Activated CD4-positive, alpha-beta memory T cell treated with anti-CD3 and anti-CD28 coated beads, Interleukin-2, amount 10 ng/mL, durations not matched to agents 7 days and 5 days (primary cell): Measurements from ENCODE around the gene S100A2. TPM values are rescaled to one million over a fixed set of nuclear protein-coding genes. Genes with fewer than 3 reads are reported as not detected.
A peak's percentile ranks its signal among the peaks of the same experiment; 100 is the strongest.

Experiments used
- CTCF ChIA-PET: fragments of 350-600 bp; sonication (Branson Sonifier 250); formaldehyde crosslinking; loops from one replicate; lab custom pipeline; 2021; ENCODE audit warnings: antibody characterized with exemption, inconsistent platforms; lab: Charles Lee
- POLR2A ChIA-PET: fragments of 350-600 bp; sonication (Branson Sonifier 250); formaldehyde crosslinking; loops from one replicate; lab custom pipeline; 2021; ENCODE audit warnings: antibody characterized with exemption; lab: Charles Lee
- DNase-seq: peaks from one replicate; pipeline ENCODE4 v3.0.0-alpha.2; 2020
- H3K27ac Mint-ChIP-seq: one replicate; pipeline ENCODE4 v1.8.0; 2021; ENCODE audit warnings: mild to moderate bottlenecking, mixed read lengths
- H3K27me3 Mint-ChIP-seq: one replicate; pipeline ENCODE4 v1.8.0; 2021; ENCODE audit warnings: mixed read lengths
- H3K36me3 Mint-ChIP-seq: one replicate; pipeline ENCODE4 v1.8.0; 2021; ENCODE audit warnings: low read depth, mixed read lengths
- H3K4me1 Mint-ChIP-seq: one replicate; pipeline ENCODE4 v1.8.0; 2021; ENCODE audit warnings: mixed read lengths
- H3K4me3 Mint-ChIP-seq: one replicate; pipeline ENCODE4 v1.8.0; 2021; ENCODE audit warnings: mild to moderate bottlenecking, mixed read lengths
- H3K9me3 Mint-ChIP-seq: one replicate; pipeline ENCODE4 v1.8.0; 2021; ENCODE audit warnings: mixed read lengths
- total RNA-seq, 2 experiments: library from RNA; stranded (reverse); gene quantifications; one replicate each; pipeline ENCODE4 v1.2.3, GENCODE V29; 2021

Gene S100A2
- total RNA-seq: 1 to 10 TPM in 1 of 2 experiments, under 1 TPM in 1; 0.85 to 1.2 TPM

GRCh38 chr1:153565529-153566374 lies at the start of gene S100A2:
Gene S100A2, minus strand, starts transcription at chr1:153565844. Its CDS starts 1,967 bp downstream, at chr1:153563877.
- H3K9me3 Mint-ChIP-seq: no peaks in the 10 kb centered on the region
- H3K27me3 Mint-ChIP-seq: no peaks in the 10 kb centered on the region
- peak; percentile 59 for DNase-seq
- peak within 1 kb of the TSS; percentile 55 for H3K4me3 Mint-ChIP-seq
- H3K4me1 Mint-ChIP-seq: peaks cover 42% of the 10 kb centered on the region
- POLR2A ChIA-PET: interaction anchor here (0.8 to 8.2 kb wide), 16 partner anchors 9 to 425 kb away, joined by 3 to 188 read pairs (median 5); partner anchors contain the start of genes CHTOP, RPS27, S100A4 and S100A5
- CTCF ChIA-PET: interaction anchor here (0.6 to 5.4 kb wide), 12 partner anchors 14 to 633 kb away, joined by 3 to 99 read pairs (median 4); partner anchors contain the start of genes S100A4, S100A5 and S100A6
- H3K27ac Mint-ChIP-seq: peak within 1 kb of the TSS; percentile 100
- H3K36me3 Mint-ChIP-seq: no peaks in the 10 kb centered on the region

- Mint-ChIP-seq H3K4me3 (no peak overlapping the region), H3K36me3 (no peaks in the 10 kb centered on the region), H3K4me1 (peaks cover 4% of the 10 kb centered on the region), H3K27ac (no peak overlapping the region), H3K9me3 (no peaks in the 10 kb centered on the region), H3K27me3 (no peaks in the 10 kb centered on the region)
- POLR2A ChIA-PET: interaction anchor here (1.1 to 4.0 kb wide), 3 partner anchors 80 to 105 kb away, joined by 4 to 14 read pairs (median 4); partner anchors contain the start of gene S100A6
- CTCF ChIA-PET: interaction anchor here (0.6 to 7.1 kb wide), 11 partner anchors 11 to 262 kb away, joined by 3 to 104 read pairs (median 5); partner anchors contain the start of genes S100A13 and S100A5
- DNase-seq: no peak
Measured at GRCh38 chr1:153615406-153615805, 49.8 kb upstream of the S100A2 start.

GRCh38 chr1:153614906-153615305 lies 49.3 kb upstream of the S100A2 start:
- no peaks in the 10 kb centered on the region for H3K36me3 Mint-ChIP-seq
- ChIA-PET POLR2A (interaction anchor here (1.2 to 4.0 kb wide), 3 partner anchors 20 to 83 kb away, joined by 3 to 14 read pairs (median 4); partner anchors contain the start of gene S100A6), CTCF (interaction anchor here (0.6 to 7.1 kb wide), 10 partner anchors 10 to 262 kb away, joined by 3 to 104 read pairs (median 4); no protein-coding TSS in a partner anchor)
- no peak overlapping the region for H3K4me3 Mint-ChIP-seq
- no peak for DNase-seq
- peaks cover 4% of the 10 kb centered on the region for H3K4me1 Mint-ChIP-seq
- no peak overlapping the region for H3K27ac Mint-ChIP-seq
- H3K9me3 Mint-ChIP-seq: no peaks in the 10 kb centered on the region
- no peaks in the 10 kb centered on the region for H3K27me3 Mint-ChIP-seq

DNA sequence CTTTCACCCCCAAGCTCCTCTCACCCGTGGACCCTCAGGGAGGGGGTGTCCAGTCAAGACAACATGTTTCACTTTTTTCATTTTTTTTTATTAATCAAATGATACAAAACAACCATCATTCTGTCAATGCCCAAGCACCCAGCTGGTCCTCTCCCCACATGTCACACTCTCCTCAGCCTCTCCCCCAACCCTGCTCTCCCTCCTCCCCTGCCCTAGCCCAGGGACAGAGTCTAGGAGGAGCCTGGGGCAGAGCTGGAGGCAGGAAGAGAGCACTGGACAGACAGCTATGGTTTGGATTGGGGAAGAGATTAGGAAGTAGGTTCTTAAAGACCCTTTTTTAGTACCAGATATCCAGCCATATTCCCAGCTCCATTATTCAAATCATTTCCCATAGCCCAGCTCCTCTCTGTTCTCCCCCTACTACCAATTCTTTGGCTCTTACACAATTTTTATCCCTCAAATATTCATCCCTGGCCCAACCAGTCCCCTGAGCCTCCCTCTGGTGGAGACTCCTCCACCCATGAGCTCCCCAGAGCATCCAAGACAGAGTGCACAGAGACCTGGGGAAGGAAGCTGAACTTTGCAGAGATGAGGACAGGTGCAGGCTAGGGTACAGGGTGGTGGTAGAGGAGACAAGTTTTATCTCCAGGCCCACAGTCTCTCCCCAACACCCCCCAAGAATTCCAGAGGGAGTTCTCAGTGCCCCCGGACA lies 48.7 kb upstream of the S100A2 start:
- POLR2A ChIA-PET: interaction anchor here (1.2 to 4.0 kb wide), 3 partner anchors 20 to 82 kb away, joined by 3 to 14 read pairs (median 4); partner anchors contain the start of gene S100A6
- no peak overlapping the region for H3K27ac Mint-ChIP-seq
- CTCF ChIA-PET: interaction anchor here (0.8 to 7.1 kb wide), 8 partner anchors 10 to 261 kb away, joined by 3 to 104 read pairs (median 4); no protein-coding TSS in a partner anchor

DNA sequence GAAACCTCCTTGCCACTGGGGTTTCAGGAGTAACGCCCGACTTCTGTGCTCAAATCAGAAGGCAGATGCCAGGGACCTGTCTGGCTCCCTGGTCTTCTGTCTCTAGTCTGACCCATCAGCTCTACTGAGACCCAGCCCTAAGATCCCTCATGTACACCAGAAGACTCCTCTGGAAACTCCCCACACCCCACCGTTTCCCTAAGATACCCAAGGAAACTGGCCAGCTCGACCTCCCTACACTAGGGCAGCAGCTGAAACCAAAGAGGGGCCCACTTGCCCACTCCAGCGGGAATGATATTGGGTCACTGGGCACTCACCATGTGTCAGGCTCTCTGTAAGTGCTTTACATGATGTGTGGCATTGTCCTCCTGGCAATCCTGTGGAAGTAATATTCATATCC lies 47.8 kb upstream of the S100A2 start:
- Mint-ChIP-seq H3K27me3 (no peaks in the 10 kb centered on the region), H3K9me3 (no peaks in the 10 kb centered on the region), H3K4me3 (no peak overlapping the region), H3K4me1 (peaks cover 4% of the 10 kb centered on the region), H3K36me3 (no peaks in the 10 kb centered on the region), H3K27ac (no peak overlapping the region)
- ChIA-PET CTCF (interaction anchor here (1.3 to 2.0 kb wide), 3 partner anchors 9 to 81 kb away, joined by 3 to 6 read pairs (median 3); no protein-coding TSS in a partner anchor), POLR2A (no interaction called here)
- DNase-seq: no peak

More for the DNA sequence above, 48.7 kb upstream of the S100A2 start:
- Mint-ChIP-seq H3K4me3 (no peak overlapping the region), H3K27me3 (no peaks in the 10 kb centered on the region), H3K36me3 (no peaks in the 10 kb centered on the region), H3K9me3 (no peaks in the 10 kb centered on the region), H3K4me1 (peaks cover 4% of the 10 kb centered on the region)
- DNase-seq: no peak

- POLR2A ChIA-PET: no interaction called here
- Mint-ChIP-seq H3K27ac (no peak within 1 kb of the TSS), H3K27me3 (no peaks in the 10 kb centered on the region), H3K9me3 (no peaks in the 10 kb centered on the region), H3K4me3 (no peak within 1 kb of the TSS), H3K36me3 (no peaks in the 10 kb centered on the region), H3K4me1 (peaks cover 4% of the 10 kb centered on the region)
- no peak for DNase-seq
- CTCF ChIA-PET: interaction anchor here (1.8 kb wide), 1 partner anchor 9 kb away, joined by 6 read pairs; no protein-coding TSS in a partner anchor
Measured at GRCh38 chr1:153612755-153613331, 47.2 kb upstream of the S100A2 start, which contains the start of gene S100A16. Gene S100A16, minus strand, starts transcription at chr1:153613137. Its CDS starts 4,986 bp downstream, at chr1:153608151.

DNA sequence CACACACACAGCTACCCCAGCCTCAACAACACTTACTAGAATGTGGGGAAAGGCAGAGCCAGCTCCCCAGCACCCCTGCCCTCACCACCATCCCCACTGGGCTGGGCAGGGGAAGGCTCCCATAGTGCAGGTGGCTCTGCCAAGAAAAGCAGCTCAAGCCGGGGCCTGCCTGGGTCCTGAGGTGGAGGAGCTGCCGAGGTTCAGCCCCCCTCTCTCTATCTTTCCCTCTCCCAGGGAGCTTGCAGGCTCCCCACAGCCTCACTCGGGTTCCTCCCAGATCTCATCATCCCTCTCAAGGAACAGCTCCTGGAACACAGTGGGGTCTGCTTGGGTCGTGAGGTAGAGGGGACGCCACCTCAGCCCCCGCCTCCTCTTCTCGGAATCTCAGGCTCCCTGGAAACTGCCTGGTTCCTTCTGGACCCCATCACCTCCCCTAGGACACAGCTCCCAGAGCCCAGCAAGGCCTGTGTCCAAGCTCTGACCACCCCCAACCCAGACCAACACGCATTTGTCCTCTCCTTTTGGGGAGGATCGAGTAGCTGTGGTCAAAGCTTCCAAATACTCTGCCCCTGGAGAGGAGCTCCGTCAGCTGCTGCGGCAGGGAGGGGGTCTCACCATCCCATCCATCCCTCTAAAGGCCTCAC lies 46.6 kb upstream of the S100A2 start:
- Mint-ChIP-seq H3K27ac (no peak overlapping the region), H3K27me3 (no peaks in the 10 kb centered on the region), H3K36me3 (no peaks in the 10 kb centered on the region), H3K4me3 (no peak overlapping the region), H3K4me1 (no peaks in the 10 kb centered on the region), H3K9me3 (no peaks in the 10 kb centered on the region)
- no peak for DNase-seq
- CTCF ChIA-PET: interaction anchor here (0.7 to 1.8 kb wide), 3 partner anchors 9 to 101 kb away, joined by 3 to 6 read pairs (median 3); no protein-coding TSS in a partner anchor
- POLR2A ChIA-PET: no interaction called here

- CTCF ChIA-PET: interaction anchor here (0.8 to 1.8 kb wide), 2 partner anchors 10 to 101 kb away, joined by 3 to 6 read pairs; no protein-coding TSS in a partner anchor
- H3K36me3 Mint-ChIP-seq: no peaks in the 10 kb centered on the region
- no peak for DNase-seq
- H3K4me1 Mint-ChIP-seq: no peaks in the 10 kb centered on the region
- POLR2A ChIA-PET: no interaction called here
- no peaks in the 10 kb centered on the region for H3K9me3 Mint-ChIP-seq
- H3K4me3 Mint-ChIP-seq: no peak overlapping the region
- no peak overlapping the region for H3K27ac Mint-ChIP-seq
- H3K27me3 Mint-ChIP-seq: no peaks in the 10 kb centered on the region
Measured at GRCh38 chr1:153611356-153611755, 45.7 kb upstream of the S100A2 start.

DNA sequence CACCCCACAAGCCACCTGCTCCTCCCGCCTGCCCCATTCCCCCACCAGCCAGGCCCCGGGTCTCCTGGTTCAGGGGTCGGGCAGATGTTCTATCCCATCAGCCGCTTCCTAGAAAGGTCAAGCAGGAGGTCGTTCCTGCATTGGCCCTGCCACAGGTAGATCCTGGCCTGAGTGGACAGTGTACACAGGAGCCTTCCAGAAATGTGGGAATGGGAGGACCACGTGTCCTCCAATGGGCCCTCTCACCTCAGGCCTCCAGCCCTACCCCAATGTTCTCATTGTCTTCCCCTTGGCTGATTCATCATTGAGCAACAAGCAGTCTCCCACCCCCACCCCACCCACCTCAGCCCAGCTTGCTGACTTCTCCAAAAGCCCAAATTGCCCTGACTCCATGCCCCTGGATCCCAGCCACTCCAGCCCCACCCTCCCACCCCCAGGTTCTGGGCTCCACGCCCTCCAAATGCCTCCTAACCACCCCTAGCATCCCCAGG lies 45.2 kb upstream of the S100A2 start:
- no peak for DNase-seq
- POLR2A ChIA-PET: no interaction called here
- no peaks in the 10 kb centered on the region for H3K4me1 Mint-ChIP-seq
- CTCF ChIA-PET: no interaction called here
- no peak overlapping the region for H3K4me3 Mint-ChIP-seq
- no peaks in the 10 kb centered on the region for H3K9me3 Mint-ChIP-seq
- no peak overlapping the region for H3K27ac Mint-ChIP-seq
- no peaks in the 10 kb centered on the region for H3K36me3 Mint-ChIP-seq
- H3K27me3 Mint-ChIP-seq: no peaks in the 10 kb centered on the region

GRCh38 chr1:153610334-153610733 lies 44.7 kb upstream of the S100A2 start:
- Mint-ChIP-seq H3K9me3 (no peaks in the 10 kb centered on the region), H3K4me1 (no peaks in the 10 kb centered on the region), H3K27ac (no peak overlapping the region), H3K36me3 (no peaks in the 10 kb centered on the region), H3K4me3 (no peak overlapping the region), H3K27me3 (no peaks in the 10 kb centered on the region)
- ChIA-PET POLR2A (no interaction called here), CTCF (no interaction called here)
- no peak for DNase-seq

DNA sequence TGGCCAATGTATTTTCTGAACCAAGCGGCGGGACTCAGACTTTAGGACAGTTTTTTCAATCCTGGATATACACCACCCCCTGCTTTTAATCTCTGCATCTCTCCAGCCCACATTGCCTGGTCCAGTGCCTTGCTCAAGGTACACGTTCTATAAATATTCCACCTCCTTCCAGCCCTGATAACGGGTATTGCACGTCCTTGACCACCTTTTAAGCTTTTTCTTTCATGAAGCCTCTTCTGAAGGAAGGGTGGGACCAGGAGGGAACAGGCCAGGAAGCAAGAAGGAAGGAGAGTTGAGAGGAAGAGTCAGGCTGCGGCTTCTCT lies 43.9 kb upstream of the S100A2 start:
- Mint-ChIP-seq H3K4me1 (no peaks in the 10 kb centered on the region), H3K27ac (no peak overlapping the region), H3K4me3 (no peak overlapping the region), H3K36me3 (no peaks in the 10 kb centered on the region), H3K27me3 (peaks cover 3% of the 10 kb centered on the region), H3K9me3 (no peaks in the 10 kb centered on the region)
- ChIA-PET CTCF (interaction anchor here (0.6 kb wide), 1 partner anchor 19 kb away, joined by 3 read pairs; no protein-coding TSS in a partner anchor), POLR2A (no interaction called here)
- DNase-seq: no peak
